ENCODE measurements around the gene CACNG8. TPM values are rescaled to one million over a fixed set of nuclear protein-coding genes. Genes with fewer than 3 reads are reported as not detected.
A peak's percentile ranks its signal among the peaks of the same experiment; 100 is the strongest.

Gene CACNG8
- total RNA-seq, 4 donors from 2014 or later = not detected

DNA sequence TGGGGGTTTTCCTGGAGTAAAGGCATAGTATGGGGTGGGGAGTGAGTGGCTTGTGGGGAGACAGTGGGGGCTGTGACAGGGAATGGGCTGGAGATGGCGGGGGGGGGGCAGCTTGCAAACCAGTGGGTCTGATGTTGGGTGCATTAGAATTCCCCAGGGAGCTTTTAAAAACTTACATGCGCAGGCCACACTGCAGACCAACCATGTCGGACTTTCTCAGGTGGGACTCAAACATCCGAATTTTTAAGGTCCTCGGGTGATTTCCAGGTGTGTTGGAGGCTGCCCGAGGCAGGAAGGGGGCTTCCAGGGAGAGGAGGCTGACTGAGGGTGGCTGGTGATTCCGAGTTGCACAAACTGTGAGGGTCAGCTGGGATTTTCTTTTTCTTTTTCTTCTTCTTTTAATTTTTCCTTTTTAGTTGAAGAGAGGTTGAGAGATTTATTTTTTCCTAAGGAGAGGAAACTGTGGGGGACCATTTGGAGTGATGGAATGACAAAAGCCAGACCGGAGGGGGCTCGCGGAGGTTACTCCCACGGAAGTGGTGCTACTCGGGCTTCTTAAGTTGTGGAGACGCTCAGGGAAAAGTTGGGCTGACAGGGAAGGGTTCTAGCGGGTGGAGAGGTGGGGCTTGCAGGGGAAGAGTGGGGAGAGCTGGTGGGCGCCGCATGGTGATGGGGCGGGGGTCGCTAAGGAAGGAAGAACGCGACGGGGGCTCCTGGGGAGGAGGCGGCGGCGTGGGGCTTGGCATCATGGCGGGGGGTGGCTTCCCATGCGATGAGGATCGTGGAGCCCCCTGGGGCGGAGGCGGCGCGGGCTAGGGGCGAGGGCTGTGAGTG is 997 bp upstream of the CACNG8 start:
- intact Hi-C loops (cut with DNase I) = no loop called here
- peaks cover 5 to 98% (median 24%) of the 10 kb centered on the region in 4 donors for H3K27me3 ChIP-seq
- TF ChIP-seq POLR2A (IDR thresholded peaks at IDR 0.05) = no peak
- TF ChIP-seq, protein P1, sequence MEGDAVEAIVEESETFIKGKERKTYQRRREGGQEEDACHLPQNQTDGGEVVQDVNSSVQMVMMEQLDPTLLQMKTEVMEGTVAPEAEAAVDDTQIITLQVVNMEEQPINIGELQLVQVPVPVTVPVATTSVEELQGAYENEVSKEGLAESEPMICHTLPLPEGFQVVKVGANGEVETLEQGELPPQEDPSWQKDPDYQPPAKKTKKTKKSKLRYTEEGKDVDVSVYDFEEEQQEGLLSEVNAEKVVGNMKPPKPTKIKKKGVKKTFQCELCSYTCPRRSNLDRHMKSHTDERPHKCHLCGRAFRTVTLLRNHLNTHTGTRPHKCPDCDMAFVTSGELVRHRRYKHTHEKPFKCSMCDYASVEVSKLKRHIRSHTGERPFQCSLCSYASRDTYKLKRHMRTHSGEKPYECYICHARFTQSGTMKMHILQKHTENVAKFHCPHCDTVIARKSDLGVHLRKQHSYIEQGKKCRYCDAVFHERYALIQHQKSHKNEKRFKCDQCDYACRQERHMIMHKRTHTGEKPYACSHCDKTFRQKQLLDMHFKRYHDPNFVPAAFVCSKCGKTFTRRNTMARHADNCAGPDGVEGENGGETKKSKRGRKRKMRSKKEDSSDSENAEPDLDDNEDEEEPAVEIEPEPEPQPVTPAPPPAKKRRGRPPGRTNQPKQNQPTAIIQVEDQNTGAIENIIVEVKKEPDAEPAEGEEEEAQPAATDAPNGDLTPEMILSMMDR (IDR thresholded peaks at IDR 0.05) = no peak
- H3K36me3 ChIP-seq = no peaks in the 10 kb centered on the region
- WGBS, 2 donors = 4 to 6% methylated on average over 13 to 30 of the region's 32 CpGs
- H3K27ac ChIP-seq = no peak overlapping the region
- no peak for DNase-seq
- H3K9me3 ChIP-seq = no peaks in the 10 kb centered on the region
- H3K4me1 ChIP-seq = no peaks in the 10 kb centered on the region
- no peak overlapping the region for H3K4me3 ChIP-seq

DNA sequence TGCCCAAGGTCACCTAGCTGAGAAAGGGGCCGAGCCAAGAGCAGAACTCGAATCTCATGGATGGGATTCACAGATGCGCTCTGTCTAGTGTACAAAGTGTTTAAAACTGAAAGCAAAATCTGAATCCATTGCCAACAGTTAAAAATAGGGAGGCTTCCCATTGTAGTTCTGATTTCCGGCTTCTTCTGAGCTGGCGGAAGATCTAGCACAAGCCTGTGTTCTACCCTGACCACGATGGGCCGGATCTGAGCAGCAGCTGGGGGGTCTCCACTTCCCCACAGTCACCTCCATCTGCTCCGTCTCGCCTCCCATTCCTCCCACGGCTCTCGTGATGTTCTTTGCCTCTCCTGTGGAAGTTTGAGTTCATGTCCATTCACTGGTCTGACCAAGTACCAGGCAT is 2.4 kb downstream of the CACNG8 start:
- Histone ChIP-seq H3K4me3 (peak overlapping the region in 1 of 4 donors; percentile 32), H3K9me3 (no peaks in the 10 kb centered on the region), H3K27ac (no peak overlapping the region), H3K4me1 (no peaks in the 10 kb centered on the region), H3K36me3 (no peaks in the 10 kb centered on the region), H3K27me3 (peaks cover 5 to 75% (median 10%) of the 10 kb centered on the region in 4 donors)
- intact Hi-C loops (cut with DNase I) = no loop called here
- WGBS, 2 donors = 44 to 60% methylated on average over 11 of the region's 11 CpGs
- DNase-seq = no peak
- TF ChIP-seq POLR2A (IDR thresholded peaks at IDR 0.05) = no peak
- TF ChIP-seq, protein P1 (IDR thresholded peaks at IDR 0.05) = no peak

DNA sequence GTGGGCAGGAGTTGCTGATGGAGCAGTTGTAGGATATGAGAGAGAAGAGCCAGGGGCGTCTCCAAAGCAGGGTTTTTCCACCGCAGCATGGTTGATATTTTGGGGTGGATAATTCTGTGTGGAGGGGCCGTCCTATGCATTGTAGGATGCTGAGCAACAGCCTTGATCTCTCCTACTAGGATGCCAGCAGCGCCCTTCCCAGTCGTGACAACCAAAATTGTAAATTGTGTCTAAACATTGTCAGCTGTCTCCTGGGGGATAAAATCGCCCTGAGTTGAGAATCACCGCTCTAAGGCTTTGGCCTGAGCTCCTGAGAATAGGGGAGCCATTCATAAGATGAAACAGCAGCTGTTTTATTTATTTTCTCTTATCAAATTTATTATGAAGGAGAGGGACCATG is 4.2 kb downstream of the CACNG8 start:
- no peak overlapping the region for H3K4me3 ChIP-seq
- H3K9me3 ChIP-seq = no peaks in the 10 kb centered on the region
- peaks cover 0 to 62% (median 5%) of the 10 kb centered on the region in 4 donors for H3K27me3 ChIP-seq
- H3K4me1 ChIP-seq = no peaks in the 10 kb centered on the region
- no peak overlapping the region for H3K27ac ChIP-seq
- TF ChIP-seq, protein P1 (IDR thresholded peaks at IDR 0.05) = no peak
- TF ChIP-seq POLR2A (IDR thresholded peaks at IDR 0.05) = no peak
- no peak for DNase-seq
- no peaks in the 10 kb centered on the region for H3K36me3 ChIP-seq
- WGBS, 2 donors = 63 to 70% methylated on average over 5 of the region's 7 CpGs
- intact Hi-C loops (cut with DNase I) = no loop called here

DNA sequence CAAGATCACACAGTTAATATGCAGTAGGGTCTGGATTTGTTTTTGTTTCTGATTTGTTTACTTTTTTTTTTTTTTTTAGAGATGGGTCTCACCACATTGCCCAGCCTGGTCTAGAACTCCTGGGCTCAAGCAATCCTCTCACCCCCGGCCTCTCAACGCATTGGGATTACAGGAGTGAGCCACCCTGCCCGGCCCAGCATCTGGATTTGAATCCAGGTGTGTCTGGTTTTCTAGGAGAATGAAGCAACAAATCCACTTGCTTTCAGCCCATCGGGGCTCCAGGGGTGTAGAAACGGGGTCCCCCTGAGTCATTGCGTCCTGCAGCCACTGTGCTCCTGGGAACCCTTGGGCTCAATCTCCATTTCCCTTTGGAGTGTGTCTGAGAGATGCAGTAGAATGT is 6.6 kb downstream of the CACNG8 start:
- intact Hi-C loops (cut with DNase I) = no loop called here
- Histone ChIP-seq H3K36me3 (no peaks in the 10 kb centered on the region), H3K27me3 (peaks cover 0 to 52% (median 0%) of the 10 kb centered on the region in 4 donors), H3K4me1 (no peaks in the 10 kb centered on the region), H3K4me3 (no peak overlapping the region), H3K27ac (no peak overlapping the region), H3K9me3 (no peaks in the 10 kb centered on the region)
- DNase-seq = no peak
- TF ChIP-seq, protein P1 (IDR thresholded peaks at IDR 0.05) = no peak
- TF ChIP-seq POLR2A (IDR thresholded peaks at IDR 0.05) = no peak
- WGBS, 2 donors = 71 to 85% methylated on average over 4 to 6 of the region's 6 CpGs

DNA sequence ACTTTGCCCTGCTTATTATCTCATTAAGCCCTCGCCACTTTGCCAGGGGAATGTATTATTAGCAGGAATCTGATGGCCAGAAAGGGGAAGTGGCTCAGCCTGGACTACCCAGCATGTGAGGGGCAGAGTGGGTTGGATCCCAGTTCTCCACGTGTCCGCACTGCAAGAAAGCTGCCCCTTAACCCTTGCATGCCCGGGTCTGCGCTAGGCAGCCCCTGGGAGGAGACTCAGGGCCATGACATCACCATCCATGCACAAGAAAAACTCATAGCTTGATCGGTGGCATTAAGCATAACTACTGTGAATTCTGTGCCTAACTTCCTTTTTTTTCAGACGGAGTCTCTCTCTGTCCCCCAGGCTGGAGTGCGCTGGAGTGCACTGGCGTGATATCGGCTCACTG is 8.9 kb downstream of the CACNG8 start:
- no peaks in the 10 kb centered on the region for H3K36me3 ChIP-seq
- H3K27me3 ChIP-seq = peaks cover 0 to 47% (median 0%) of the 10 kb centered on the region in 4 donors
- DNase-seq = no peak
- no peaks in the 10 kb centered on the region for H3K9me3 ChIP-seq
- TF ChIP-seq POLR2A (IDR thresholded peaks at IDR 0.05) = no peak
- TF ChIP-seq, protein P1 (IDR thresholded peaks at IDR 0.05) = no peak
- no peaks in the 10 kb centered on the region for H3K4me1 ChIP-seq
- intact Hi-C loops (cut with DNase I) = no loop called here
- WGBS, 2 donors = 58 to 61% methylated on average over 5 to 9 of the region's 10 CpGs
- no peak overlapping the region for H3K4me3 ChIP-seq
- H3K27ac ChIP-seq = no peak overlapping the region
